Measurements from ENCODE around the gene NUDT22.

Gene NUDT22

GRCh38 chr11:64223001-64223651 lies 2.9 kb upstream of the NUDT22 start:
- FAIRE-seq (no peak), DNase-seq (ENCODE audit: insufficient read length, low spot score) (no peak)
- no peak for TF ChIP-seq CTCF (IDR thresholded peaks at IDR 0.05; ENCODE audit: insufficient read depth, missing control alignments)

- FAIRE-seq = no peak
- no peak for TF ChIP-seq CTCF (IDR thresholded peaks at IDR 0.05; ENCODE audit: insufficient read depth, missing control alignments)
- DNase-seq (ENCODE audit: insufficient read length, low spot score) = no peak
Observed at GRCh38 chr11:64224151-64224890, 1.8 kb upstream of the NUDT22 start.

- TF ChIP-seq CTCF (IDR thresholded peaks at IDR 0.05; ENCODE audit: insufficient read depth, missing control alignments) = no peak
- FAIRE-seq (no peak), DNase-seq (ENCODE audit: insufficient read length, low spot score) (no peak)
Observed at GRCh38 chr11:64224891-64225607, 1.0 kb upstream of the NUDT22 start.

GRCh38 chr11:64226507-64227051 lies 505 bp downstream of the NUDT22 start:
- DNase-seq (ENCODE audit: insufficient read length, low spot score) (no peak), FAIRE-seq (no peak)
- TF ChIP-seq CTCF (IDR thresholded peaks at IDR 0.05; ENCODE audit: insufficient read depth, missing control alignments) = no peak

GRCh38 chr11:64227405-64227956 lies 1.4 kb downstream of the NUDT22 start:
- FAIRE-seq = no peak
- TF ChIP-seq CTCF (IDR thresholded peaks at IDR 0.05; ENCODE audit: insufficient read depth, missing control alignments) = no peak
- DNase-seq (ENCODE audit: insufficient read length, low spot score) = no peak

GRCh38 chr11:64229090-64229743 lies 3.1 kb downstream of the NUDT22 start:
- no peak for DNase-seq (ENCODE audit: insufficient read length, low spot score)
- no peak for TF ChIP-seq CTCF (IDR thresholded peaks at IDR 0.05; ENCODE audit: insufficient read depth, missing control alignments)
- no peak for FAIRE-seq

All from D721Med (cell line).